NCI-H2196 (cell line): ENCODE measurements around the gene AATK.

Source experiments
- DNase-seq: peaks from one replicate; lab custom pipeline; 2025; ENCODE audit not compliant: unreplicated experiment; lab: John Stamatoyannopoulos, UW

Gene AATK

DNA sequence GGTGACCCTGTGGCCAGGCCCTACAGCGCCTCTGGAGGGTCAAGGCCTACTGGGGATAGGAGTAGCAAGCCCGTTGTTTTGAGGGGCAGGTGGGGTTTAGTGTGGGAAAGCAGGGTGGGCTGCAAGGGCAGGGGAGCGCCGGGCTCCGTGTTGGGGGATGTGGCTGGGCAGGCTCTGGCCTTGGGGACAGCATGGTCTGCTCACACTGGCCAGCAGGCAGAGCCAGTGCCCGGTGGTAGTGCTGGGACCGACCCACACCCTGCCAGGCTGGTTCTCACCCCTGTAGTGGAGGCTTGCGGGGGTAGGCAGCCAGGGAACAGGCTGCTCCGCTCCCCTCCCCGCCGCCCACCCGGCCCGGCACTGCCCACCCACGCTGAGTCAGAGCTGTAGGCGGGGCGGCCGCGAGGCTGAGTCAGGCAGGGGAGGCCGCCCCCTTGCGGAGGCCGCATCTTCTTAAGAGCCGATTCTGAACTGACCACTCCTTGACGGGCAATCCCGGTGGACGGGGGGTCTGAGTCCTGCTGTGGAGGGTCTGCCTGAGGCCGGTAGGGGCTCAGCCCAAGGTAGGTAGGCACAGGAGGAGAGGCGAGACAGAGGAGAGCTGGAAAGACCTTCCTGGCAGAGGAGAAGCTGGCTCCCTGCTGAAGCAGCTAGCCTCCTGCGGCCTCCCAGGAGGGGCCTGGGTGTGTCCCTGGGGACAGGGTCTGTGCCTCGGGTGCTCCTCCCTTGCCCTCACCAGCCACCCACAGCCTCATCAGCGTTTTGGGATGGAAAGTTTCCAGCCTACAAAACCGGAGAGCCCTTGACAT lies 68.7 kb downstream of the AATK start:
- DNase-seq: no peak

DNA sequence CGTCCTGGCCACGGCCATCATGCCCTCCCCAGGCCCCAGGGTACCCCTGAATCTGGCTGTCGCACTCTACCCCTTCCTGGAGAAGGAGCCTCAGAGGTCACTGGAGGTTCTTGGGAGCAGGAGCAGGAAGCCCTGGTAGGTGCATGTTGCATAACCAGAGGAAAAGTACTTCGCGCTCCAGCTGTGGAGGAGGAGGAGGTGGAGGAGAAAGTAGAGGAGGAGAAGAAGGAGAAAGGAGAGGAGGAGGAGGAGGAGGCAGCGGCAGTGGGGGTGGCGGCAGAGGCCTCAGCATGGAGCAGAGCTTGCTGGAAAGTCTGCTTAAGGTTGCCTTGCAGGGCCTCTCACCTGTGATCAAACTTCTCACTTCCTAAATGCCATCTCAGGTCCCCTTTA lies 69.3 kb downstream of the AATK start:
- DNase-seq: no peak

DNA sequence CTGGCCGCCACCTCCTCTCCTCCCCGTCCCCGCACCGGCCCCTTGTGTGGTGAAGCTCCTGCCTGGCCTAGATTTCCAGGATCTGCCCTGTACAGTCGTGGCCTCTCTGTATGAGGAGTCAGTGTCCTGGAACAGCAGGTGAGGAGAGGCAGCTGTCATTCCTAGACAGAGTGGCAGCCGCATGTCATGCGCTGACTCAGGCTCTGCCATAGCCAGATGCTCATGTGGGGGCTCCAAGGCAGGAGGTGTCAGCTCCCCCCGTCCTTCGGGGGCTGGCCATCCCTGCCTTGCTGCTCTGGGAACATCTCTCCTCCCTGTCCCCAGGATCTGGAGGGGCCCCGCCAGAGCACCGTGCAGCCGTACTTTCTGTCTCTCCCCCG lies 70.6 kb downstream of the AATK start:
- DNase-seq: no peak

DNA sequence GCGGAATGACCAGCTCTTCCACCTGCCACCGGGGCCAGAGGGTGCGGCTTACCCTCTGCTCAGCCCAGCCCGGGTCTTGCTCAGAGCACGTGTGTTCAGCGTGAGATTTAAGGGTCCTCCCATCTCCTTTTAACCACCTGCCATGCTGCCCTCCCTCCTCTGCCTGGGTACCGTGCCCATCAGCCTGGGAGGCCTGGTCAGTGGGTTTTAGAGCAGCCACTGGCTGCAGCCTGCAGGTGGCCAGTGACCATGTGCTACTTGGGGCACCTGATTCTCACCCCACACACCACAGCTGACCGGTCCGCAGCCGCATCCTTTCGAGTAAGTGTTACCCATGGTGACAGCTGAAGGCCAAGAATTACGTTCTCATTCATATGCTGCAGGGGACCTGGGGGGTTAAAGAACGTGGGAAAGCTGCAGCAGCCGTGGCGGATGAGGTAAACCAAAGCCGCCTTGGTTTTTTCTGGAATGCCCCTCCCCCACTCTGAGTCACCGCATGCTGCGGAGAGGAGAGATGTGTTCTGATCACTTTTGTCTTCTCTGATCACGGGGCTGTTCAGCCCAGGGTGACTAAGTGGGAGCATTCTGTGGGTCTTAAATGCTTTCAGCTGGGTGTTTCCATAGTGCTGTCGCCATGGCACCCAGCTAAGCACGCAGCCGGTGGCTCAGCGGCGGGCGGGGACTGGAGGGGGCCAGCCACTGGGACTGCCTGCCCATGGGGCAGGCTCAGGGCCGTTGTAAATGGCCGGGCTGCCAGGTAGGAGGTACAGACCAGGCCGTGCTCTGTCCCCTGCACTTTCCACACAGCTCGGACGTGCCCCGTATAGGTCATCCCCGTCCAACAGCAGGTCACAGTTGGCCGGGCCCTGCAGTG lies 71.3 kb downstream of the AATK start:
- peak; percentile 62 for DNase-seq

DNA sequence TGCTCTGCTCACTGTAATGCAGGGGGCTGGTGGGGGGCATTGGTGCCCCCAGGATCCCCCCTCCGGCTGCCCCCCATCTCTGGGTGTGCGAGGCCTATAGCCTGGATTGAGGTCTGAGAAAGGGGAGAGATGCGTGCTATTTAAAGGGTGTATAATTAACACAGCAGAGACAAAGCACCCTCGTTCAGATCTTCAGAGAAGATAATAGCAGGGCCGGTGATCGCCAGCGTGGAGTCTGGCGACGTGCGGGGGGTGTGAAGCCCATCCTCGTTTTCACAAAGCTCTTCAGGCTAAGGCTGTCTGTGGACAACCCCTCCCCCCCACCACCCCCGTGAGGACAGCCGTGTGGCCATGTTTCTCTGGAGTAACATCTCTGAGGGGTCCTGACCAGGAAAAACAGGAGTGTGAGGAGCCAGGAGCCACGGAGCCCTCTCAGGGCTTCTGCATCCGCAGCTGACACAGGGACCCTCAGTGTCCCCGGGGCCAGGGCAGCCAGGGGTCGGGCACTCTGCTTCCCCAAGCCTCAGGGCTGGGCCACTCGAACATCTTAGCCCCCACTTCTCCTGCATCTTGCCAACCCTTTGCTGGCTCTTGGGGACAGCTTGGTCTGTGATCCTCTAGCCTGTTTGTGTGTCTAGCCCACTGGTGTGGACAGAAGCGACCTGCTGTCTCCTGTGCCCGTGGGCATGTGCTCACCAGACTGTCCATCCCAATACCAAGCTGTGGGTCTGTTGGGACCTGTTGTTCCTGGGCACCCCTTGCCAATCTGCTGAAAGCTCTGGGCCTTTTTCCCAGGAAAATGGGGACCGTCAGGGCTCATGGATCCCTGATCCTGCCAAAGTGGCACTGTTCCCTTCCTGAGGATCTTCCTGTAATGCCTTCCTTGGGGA lies 72.2 kb downstream of the AATK start:
- DNase-seq: no peak

GRCh38 chr17:81092518-81093095 lies 73.4 kb downstream of the AATK start:
- no peak for DNase-seq

DNA sequence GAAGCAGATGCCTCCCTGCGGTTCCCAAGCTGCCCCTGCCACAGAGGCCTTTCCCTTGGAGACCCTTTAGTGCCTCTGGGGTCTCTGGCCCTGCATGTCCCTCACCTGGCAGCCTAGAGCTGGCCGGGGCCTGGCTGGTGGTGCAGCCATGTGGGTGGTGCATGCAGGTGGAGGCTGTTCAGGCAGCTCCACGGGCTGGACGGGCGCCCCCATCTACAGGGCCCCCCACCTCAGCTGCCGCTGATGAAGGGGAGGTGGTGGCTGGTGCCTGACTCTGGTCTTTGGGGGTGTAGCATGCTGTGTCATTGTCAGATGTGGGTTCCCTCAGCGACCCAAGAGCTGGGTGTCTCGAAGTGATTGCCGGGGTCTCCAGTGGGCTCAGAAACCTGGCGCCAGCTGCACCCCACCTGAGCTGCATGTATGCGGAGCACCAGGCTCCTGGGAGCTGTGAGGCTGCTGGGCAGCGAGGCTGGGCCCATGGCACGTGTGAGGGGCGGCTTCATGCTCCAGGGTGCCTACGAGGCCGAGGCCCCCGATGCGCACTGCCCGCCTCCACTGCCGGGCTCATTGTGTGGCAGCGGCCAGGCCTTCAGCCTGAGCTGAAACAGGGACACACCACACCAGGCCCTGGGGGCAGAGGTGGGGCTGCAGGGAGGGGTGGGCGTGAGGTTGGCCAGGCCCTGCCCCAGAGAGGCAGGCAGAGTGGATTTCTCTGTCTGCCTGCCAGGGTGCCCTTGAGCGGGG lies 74.1 kb downstream of the AATK start:
- DNase-seq: no peak

DNA sequence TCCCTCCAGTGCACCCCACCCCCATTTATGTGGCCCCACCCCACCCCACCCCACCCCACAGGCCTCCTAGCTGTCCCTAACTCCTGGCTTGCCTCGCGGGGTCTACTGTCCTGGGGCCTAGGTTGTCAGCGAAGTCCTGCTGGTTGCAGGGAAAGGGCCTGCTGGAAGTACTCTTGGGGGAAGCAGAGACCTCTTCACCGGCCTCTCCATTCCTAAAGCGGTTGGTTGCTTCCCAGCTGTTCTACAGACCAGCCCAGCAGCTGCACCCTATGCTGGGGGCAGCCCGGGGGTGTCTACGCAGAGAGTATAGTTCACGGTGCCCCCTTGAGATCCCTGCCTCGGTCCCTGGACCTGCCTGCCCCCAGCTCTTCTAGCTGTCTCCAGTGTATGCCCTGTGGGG lies 74.9 kb downstream of the AATK start:
- no peak for DNase-seq

DNA sequence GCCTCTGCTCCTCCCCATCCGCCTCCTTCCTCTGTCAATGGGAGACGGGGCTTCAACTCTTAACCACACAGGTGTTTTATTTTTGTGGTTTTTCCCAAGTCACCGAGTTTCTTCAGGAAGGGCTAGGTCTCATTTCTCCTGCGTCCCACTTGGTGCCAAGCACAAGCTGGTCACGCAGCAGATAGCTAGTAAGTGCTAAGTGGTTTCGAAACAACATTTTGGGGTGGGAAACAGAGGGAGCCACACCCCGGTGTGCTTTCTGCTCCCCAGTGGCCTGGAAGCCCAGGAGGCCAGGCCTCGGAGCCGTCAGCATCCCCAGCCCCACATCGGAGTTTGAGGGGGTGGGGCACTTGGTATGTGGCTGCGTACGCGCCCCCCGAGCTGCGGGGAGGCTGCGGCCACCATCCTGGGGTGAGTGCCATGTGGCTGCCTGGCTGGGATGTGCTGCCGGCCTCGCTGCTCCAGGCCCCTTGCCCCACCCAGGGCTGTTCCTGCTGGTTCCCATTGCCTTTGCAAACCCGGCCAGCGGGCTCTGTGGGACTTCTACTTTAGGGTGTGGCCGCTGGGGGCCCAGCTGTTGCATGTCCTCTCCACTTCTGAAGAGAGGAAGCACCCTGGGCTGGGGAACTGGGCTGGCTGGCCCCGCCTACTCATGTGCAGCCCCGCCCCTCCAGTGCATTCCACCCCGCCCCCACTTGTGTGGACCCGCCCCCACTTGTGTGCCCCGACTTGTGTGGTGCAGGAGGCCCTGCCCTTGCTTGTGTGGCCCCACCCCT lies 75.5 kb downstream of the AATK start:
- DNase-seq: peak; percentile 24

DNA sequence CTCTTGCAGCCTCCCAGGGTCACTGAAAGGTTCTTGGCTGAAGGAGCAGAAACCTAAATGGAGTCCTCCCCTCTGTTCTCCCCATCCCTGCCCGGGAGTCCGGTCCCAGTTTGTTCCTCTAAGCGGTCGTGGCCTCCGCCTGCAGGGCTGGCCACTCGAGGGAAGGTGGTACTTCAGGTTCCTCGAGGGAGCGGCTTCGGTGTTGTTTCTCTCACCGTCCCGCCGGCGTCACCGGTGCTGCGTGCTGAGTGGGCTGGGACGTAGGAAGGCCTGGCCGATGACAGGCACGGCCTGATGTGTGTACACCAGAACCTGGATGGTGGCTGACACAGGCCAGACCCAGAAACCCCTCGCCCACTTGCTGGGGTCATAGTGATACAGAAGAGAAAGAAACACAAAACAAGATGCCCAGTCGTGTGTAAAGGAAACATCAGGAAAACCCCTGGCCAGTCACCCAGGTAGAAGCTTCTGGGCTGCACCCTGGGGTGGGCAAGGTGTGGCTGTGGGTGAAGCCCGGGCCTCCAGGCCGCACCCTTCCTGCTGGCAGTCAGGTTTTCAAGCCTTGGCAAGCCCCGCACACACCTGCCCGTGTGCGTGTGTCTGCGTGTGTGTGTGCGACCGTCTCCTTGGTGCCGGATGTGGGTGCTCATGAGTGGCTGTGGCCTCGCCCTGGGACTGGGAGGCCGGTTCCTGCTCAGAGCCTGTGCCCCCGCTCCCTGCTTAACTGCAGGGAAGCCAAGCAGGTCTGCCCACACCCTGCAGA lies 79.1 kb downstream of the AATK start:
- DNase-seq: peak; percentile 55

GRCh38 chr17:81085420-81085911 lies 80.6 kb downstream of the AATK start:
- no peak for DNase-seq

- no peak for DNase-seq
These were observed 81.2 kb downstream of the AATK start for GRCh38 chr17:81084680-81085419.

DNA sequence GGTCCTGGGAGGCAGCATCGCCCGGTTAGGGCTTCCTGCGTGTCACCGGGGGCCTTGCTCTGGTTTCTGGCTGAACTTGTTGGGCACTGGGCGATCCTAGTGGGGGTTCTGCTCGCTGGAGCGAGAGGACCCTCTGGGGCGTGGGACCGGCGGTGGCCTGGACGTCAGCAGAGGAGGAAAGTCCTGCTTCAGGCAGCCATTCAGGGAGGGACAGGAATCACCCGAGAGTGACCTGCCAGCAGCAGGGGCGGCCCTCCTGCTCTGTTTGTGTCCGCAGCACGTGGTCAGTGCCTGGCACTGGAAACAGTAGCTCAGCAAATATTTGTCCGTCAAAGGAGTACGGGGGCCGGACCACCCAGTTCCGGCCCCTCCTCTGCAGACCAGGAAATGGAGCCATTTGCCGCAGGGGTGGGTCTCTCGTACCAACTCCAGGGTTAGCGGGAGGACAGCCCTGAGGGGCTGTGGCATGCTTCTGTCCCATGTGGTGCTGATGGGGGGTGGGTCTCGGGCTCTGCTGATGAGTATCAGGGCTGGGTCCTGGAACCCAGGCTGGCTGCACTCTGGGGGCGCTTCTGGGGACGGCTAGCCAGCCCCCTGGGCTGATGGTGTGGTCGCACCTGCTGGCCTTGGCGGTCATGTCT lies 82.8 kb downstream of the AATK start:
- DNase-seq: no peak

DNA sequence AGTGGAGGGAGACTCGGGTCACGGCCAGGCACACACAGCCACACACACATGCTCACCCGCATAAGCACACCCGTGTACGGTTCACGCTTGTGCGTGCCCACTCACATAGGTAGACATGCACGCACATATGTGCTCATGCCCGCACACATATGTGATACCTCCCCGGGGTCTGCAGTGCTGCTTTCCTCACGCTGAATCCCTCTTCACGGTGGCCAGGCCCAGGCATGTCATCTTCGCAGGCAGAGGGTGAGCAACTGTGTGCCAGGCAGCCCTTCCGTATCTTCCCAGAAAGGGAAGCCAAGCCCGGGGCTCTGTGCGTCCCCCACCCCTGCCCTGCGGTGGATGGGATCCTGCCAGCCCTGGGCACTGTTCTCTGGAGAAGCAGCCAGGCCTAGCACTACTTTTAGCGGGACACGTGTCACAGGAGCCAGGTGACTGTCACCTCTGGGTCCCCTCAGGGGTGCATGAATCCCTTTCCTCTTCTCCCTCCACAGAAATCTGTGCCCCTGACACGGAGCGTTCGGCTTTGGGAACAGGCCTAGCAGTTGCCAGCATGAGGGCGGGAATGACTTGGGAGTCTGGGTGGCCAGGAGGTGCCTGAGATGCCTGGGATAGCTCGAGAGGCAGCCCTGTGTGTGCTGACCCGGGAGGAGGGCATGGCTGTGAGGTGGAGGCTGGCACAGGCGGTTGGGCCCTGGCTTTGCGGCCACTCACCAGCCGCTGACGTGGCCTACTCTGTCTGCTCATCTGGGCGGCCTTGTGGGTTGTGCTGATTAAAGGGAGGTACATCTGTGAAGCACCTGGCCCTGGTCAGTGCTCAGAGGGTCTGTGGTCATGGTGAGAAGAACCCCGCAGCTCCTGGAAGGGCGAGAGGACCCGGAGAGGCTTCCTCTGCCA lies 83.6 kb downstream of the AATK start:
- DNase-seq: no peak

DNA sequence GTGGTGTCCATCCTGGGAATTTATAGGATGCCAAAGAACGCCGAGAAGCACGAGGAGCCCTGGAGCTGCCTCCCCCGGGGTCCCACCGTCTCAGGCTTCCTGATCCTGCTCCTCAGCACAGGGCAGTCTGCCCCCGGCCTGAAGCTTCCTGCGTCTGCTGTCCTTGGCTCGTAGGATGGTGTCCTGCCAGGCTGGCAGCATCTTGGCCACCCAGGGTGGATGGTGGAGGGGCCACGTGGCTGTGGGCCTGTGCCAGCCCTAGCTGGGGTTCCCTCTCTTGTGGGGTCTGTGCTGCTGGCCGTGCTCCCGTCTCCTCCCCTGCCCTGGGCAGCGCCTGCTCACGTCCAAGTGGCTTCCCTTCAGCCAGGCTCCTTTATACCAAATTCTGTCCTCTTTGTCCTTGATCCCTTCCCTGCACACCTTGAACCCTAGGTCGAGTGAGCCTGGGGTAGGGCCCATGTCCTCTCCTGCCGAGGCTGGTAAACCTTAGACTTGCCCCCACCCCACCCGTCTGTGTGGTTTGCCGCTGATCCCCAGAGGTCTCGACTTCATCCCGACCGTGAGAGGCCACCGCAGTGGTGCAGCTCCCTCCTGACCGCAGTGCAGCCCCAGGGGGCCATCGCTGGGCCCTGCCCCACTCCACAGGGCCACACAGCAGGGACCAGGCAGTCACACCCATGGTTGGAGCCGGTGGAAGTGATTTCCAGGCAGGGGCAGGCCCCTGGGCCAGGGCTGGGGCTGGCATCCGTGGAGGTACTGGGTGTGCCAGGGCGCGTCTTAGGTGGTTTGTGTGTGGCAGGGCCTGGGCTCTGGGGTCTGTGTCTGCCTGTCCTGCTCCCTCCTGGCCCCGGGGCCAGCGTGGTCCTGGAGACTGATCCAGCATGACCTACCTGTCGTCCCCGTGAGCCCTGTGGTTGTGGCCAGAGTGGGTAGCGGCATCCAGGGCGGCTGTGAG lies 84.5 kb downstream of the AATK start:
- DNase-seq: no peak
